Mesenchymal stem cell (in vitro differentiated cells and primary cell): ENCODE results near the gene GH1. TPM values are rescaled to one million over a fixed set of nuclear protein-coding genes. Genes with fewer than 3 reads are reported as not detected.
"Not testable (repeated sequence)": the region's sequence is repeated elsewhere in the genome, so short reads cannot be mapped to it uniquely, and the experiment has no call there.

Experiments
- DNase-seq: peaks from one replicate; pipeline ENCODE4 v3.0.0-alpha.2; 2013
- H2AFZ ChIP-seq: one replicate; pipeline ENCODE4 v1.6.1; 2013; ENCODE audit warnings: low read depth, mild to moderate bottlenecking, control low read depth, inconsistent platforms, low read length, moderate library complexity
- H2AK5ac ChIP-seq: 2 replicates; pipeline ENCODE4 v1.6.1; 2013; ENCODE audit warnings: low read length, moderate library complexity, mild to moderate bottlenecking, inconsistent platforms; ENCODE audit not compliant: severe bottlenecking
- H2BK120ac ChIP-seq: one replicate; pipeline ENCODE4 v1.6.1; 2013; ENCODE audit warnings: low read depth, mild to moderate bottlenecking, inconsistent platforms, low read length, moderate library complexity
- H2BK12ac ChIP-seq, 2 experiments: one replicate each; pipeline ENCODE4 v1.6.1; 2013; ENCODE audit warnings: inconsistent platforms in 2 of 2, low read length in 2 of 2, mild to moderate bottlenecking in 2 of 2, moderate library complexity in 2 of 2, control low read depth in 1 of 2
- H2BK15ac ChIP-seq: one replicate; pipeline ENCODE4 v1.6.1; 2013; ENCODE audit warnings: mild to moderate bottlenecking, low read depth, inconsistent platforms; ENCODE audit not compliant: poor library complexity, severe bottlenecking
- H2BK5ac ChIP-seq: 2 replicates; pipeline ENCODE4 v1.6.1; 2013; ENCODE audit warnings: low read depth, mild to moderate bottlenecking, low read length, control low read depth, inconsistent platforms; ENCODE audit not compliant: poor library complexity, severe bottlenecking
- H3K14ac ChIP-seq, 2 experiments: one replicate each; pipeline ENCODE4 v1.6.1; 2013; ENCODE audit warnings: inconsistent platforms in 2 of 2, low read length in 2 of 2, control low read depth in 1 of 2, mild to moderate bottlenecking in 1 of 2, moderate library complexity in 1 of 2
- H3K18ac ChIP-seq, 2 experiments: one replicate each; pipeline ENCODE4 v1.6.1; 2013; ENCODE audit warnings: inconsistent platforms in 2 of 2, low read length in 2 of 2, control low read depth in 1 of 2, low read depth in 1 of 2, mild to moderate bottlenecking in 1 of 2
- H3K23ac ChIP-seq, 2 experiments: one replicate each; pipeline ENCODE4 v1.6.1; 2013; ENCODE audit warnings: inconsistent platforms in 2 of 2, low read length in 2 of 2, mild to moderate bottlenecking in 2 of 2, moderate library complexity in 2 of 2, control low read depth in 1 of 2
- H3K27ac ChIP-seq: 2 replicates; pipeline ENCODE4 v1.5.1; 2013; ENCODE audit warnings: mild to moderate bottlenecking, moderate library complexity, low read length, control low read depth, inconsistent platforms; ENCODE audit not compliant: poor library complexity, severe bottlenecking
- H3K27me3 ChIP-seq, 2 experiments: 2 replicates each; pipeline versions ENCODE4 v1.6.1 to v1.7.0; 2013; ENCODE audit warnings: low read length in 2 of 2, mild to moderate bottlenecking in 2 of 2, moderate library complexity in 2 of 2, control low read depth in 1 of 2, inconsistent platforms in 1 of 2; ENCODE audit not compliant: control insufficient read depth in 1 of 2, insufficient read depth in 1 of 2
- H3K36me3 ChIP-seq, 2 experiments: 2 replicates each; pipeline versions ENCODE4 v1.6.1 to v1.7.0; 2013; ENCODE audit warnings: low read length in 2 of 2, control low read depth in 1 of 2, inconsistent platforms in 1 of 2, low read depth in 1 of 2, mild to moderate bottlenecking in 1 of 2; ENCODE audit not compliant: insufficient read depth in 2 of 2, control insufficient read depth in 1 of 2
- H3K4ac ChIP-seq, 2 experiments: one replicate each; pipeline ENCODE4 v1.6.1; 2013; ENCODE audit warnings: inconsistent platforms in 2 of 2, low read length in 2 of 2, mild to moderate bottlenecking in 2 of 2, moderate library complexity in 2 of 2, control low read depth in 1 of 2, low read depth in 1 of 2
- H3K4me1 ChIP-seq: 2 replicates; pipeline ENCODE4 v1.6.1; 2013; ENCODE audit warnings: low read depth, low read length, control low read depth; ENCODE audit not compliant: control insufficient read depth, insufficient read depth
- H3K4me2 ChIP-seq: 2 replicates; pipeline ENCODE4 v1.6.1; 2013; ENCODE audit warnings: low read length, mild to moderate bottlenecking, inconsistent platforms; ENCODE audit not compliant: poor library complexity, severe bottlenecking
- H3K4me3 ChIP-seq, 2 experiments: 2 replicates each; pipeline versions ENCODE4 v1.5.1 to v1.7.0; 2013; ENCODE audit warnings: low read length in 2 of 2, mild to moderate bottlenecking in 2 of 2, control low read depth in 1 of 2, low read depth in 1 of 2; ENCODE audit not compliant: insufficient read depth in 1 of 2
- H3K79me1 ChIP-seq: replicated peaks from 2 replicates; pipeline ENCODE4 v1.6.1; 2013; ENCODE audit warnings: mild to moderate bottlenecking, control low read depth, low read length, inconsistent platforms; ENCODE audit not compliant: poor library complexity, severe bottlenecking
- H3K9ac ChIP-seq: 2 replicates; pipeline ENCODE4 v1.7.0; 2013; ENCODE audit warnings: mild to moderate bottlenecking, low read length, moderate library complexity
- H3K9me3 ChIP-seq: 2 replicates; pipeline ENCODE4 v1.7.0; 2013; ENCODE audit warnings: mild to moderate bottlenecking, low read length; ENCODE audit not compliant: control insufficient read depth
- H4K8ac ChIP-seq: one replicate; pipeline ENCODE4 v1.6.1; 2013; ENCODE audit warnings: inconsistent platforms, mild to moderate bottlenecking, low read length, moderate library complexity
- H4K91ac ChIP-seq: one replicate; pipeline ENCODE4 v1.6.1; 2013; ENCODE audit warnings: mild to moderate bottlenecking, low read length, inconsistent platforms
- WGBS: methylation state at CpG from one replicate; pipeline ENCODE4 v1.1.7; 2013; ENCODE audit warnings: mixed read lengths; 5-methylcytosine and 5-hydroxymethylcytosine counted together
- polyA plus RNA-seq, 2 experiments: library from polyadenylated mRNA; stranded (reverse); fragments of 200-250 nt; gene quantifications; one replicate each; pipeline ENCODE4 v1.2.3, GENCODE V29; 2013

The GH1 gene
- polyA plus RNA-seq (2013, experiment 1 of 2): not detected
- polyA plus RNA-seq (2013, experiment 2 of 2): not detected

- not testable (repeated sequence) for H4K91ac ChIP-seq, H2BK12ac ChIP-seq, H4K8ac ChIP-seq, H3K23ac ChIP-seq, H3K18ac ChIP-seq, H2AFZ ChIP-seq, H3K27ac ChIP-seq, H3K9ac ChIP-seq, H3K4me1 ChIP-seq, H3K36me3 ChIP-seq, H3K79me1 ChIP-seq, H2BK5ac ChIP-seq, H2BK15ac ChIP-seq, H3K4me2 ChIP-seq, H3K4ac ChIP-seq, H3K14ac ChIP-seq, H2AK5ac ChIP-seq, DNase-seq, H3K4me3 ChIP-seq, H3K9me3 ChIP-seq, H2BK120ac ChIP-seq
- H3K27me3 ChIP-seq: peaks cover 32 to 45% of the 10 kb centered on the region in 2 experiments
- 37% methylated on average over 8 of the region's 10 CpGs for WGBS
Measured at GRCh38 chr17:63918789-63919305, at the start of gene GH1. GH1 (minus strand) TSS chr17:63918839; CDS start chr17:63918776, 63 bp downstream.

- no peak overlapping the region for H3K27ac ChIP-seq
- WGBS: 85% methylated on average over 19 of the region's 19 CpGs
Measured at GRCh38 chr17:63967953-63968352, 49.3 kb upstream of the GH1 start.

GRCh38 chr17:63966646-63967264 is 48.1 kb upstream of the GH1 start:
- no peak overlapping the region for H2BK15ac ChIP-seq
- no peak overlapping the region for H3K4me3 ChIP-seq
- H4K8ac ChIP-seq: no peak overlapping the region
- no peak overlapping the region for H4K91ac ChIP-seq
- no peaks in the 10 kb centered on the region for H3K79me1 ChIP-seq
- H2AFZ ChIP-seq: no peak overlapping the region
- H3K4me1 ChIP-seq: no peaks in the 10 kb centered on the region
- H2BK12ac ChIP-seq: no peak overlapping the region
- no peak overlapping the region for H3K27ac ChIP-seq
- H3K27me3 ChIP-seq: peaks cover 11 to 28% of the 10 kb centered on the region in 2 experiments
- WGBS: 85% methylated on average over 11 of the region's 11 CpGs
- H3K9ac ChIP-seq: no peak overlapping the region
- no peak overlapping the region for H2AK5ac ChIP-seq
- H3K4ac ChIP-seq: no peak overlapping the region
- H3K18ac ChIP-seq: no peak overlapping the region
- H3K4me2 ChIP-seq: no peak overlapping the region
- DNase-seq: no peak
- H3K23ac ChIP-seq: no peak overlapping the region
- no peaks in the 10 kb centered on the region for H3K9me3 ChIP-seq
- no peaks in the 10 kb centered on the region for H3K36me3 ChIP-seq
- no peak overlapping the region for H3K14ac ChIP-seq
- H2BK5ac ChIP-seq: no peak overlapping the region
- no peak overlapping the region for H2BK120ac ChIP-seq

More at GRCh38 chr17:63967953-63968352, 49.3 kb upstream of the GH1 start:
- no peaks in the 10 kb centered on the region for H3K4me1 ChIP-seq
- H3K14ac ChIP-seq: no peak overlapping the region
- no peak overlapping the region for H3K18ac ChIP-seq
- no peak overlapping the region for H4K91ac ChIP-seq
- no peak overlapping the region for H2AFZ ChIP-seq
- H2BK15ac ChIP-seq: no peak overlapping the region
- no peak overlapping the region for H2BK5ac ChIP-seq
- H2BK120ac ChIP-seq: no peak overlapping the region
- H3K36me3 ChIP-seq: no peaks in the 10 kb centered on the region
- H2BK12ac ChIP-seq: no peak overlapping the region
- H3K27me3 ChIP-seq: peaks cover 11 to 23% of the 10 kb centered on the region in 2 experiments
- no peaks in the 10 kb centered on the region for H3K9me3 ChIP-seq
- no peaks in the 10 kb centered on the region for H3K79me1 ChIP-seq
- no peak overlapping the region for H2AK5ac ChIP-seq
- no peak overlapping the region for H3K4me2 ChIP-seq
- H3K4ac ChIP-seq: no peak overlapping the region
- H4K8ac ChIP-seq: no peak overlapping the region
- peak overlapping the region in 1 of 2 experiments; percentile 1 for H3K4me3 ChIP-seq
- no peak for DNase-seq
- no peak overlapping the region for H3K23ac ChIP-seq
- H3K9ac ChIP-seq: no peak overlapping the region

- H2BK5ac ChIP-seq: no peak overlapping the region
- H2AK5ac ChIP-seq: no peak overlapping the region
- DNase-seq: no peak
- no peak overlapping the region for H2BK120ac ChIP-seq
- H3K9ac ChIP-seq: no peak overlapping the region
- H2BK12ac ChIP-seq: no peak overlapping the region
- H3K9me3 ChIP-seq: no peaks in the 10 kb centered on the region
- no peak overlapping the region for H4K91ac ChIP-seq
- WGBS: 94% methylated on average over 3 of the region's 4 CpGs
- H3K27ac ChIP-seq: no peak overlapping the region
- H3K18ac ChIP-seq: no peak overlapping the region
- peaks cover 2% of the 10 kb centered on the region for H3K4me1 ChIP-seq
- H3K23ac ChIP-seq: no peak overlapping the region
- H3K14ac ChIP-seq: no peak overlapping the region
- no peak overlapping the region for H3K4me3 ChIP-seq
- no peak overlapping the region for H3K4ac ChIP-seq
- no peaks in the 10 kb centered on the region for H3K79me1 ChIP-seq
- H2AFZ ChIP-seq: no peak overlapping the region
- H3K27me3 ChIP-seq: peaks cover 24 to 26% of the 10 kb centered on the region in 2 experiments
- no peak overlapping the region for H4K8ac ChIP-seq
- H3K4me2 ChIP-seq: no peak overlapping the region
- no peak overlapping the region for H2BK15ac ChIP-seq
- H3K36me3 ChIP-seq: no peaks in the 10 kb centered on the region
Measured at GRCh38 chr17:63963123-63963522, 44.5 kb upstream of the GH1 start.
